Activated CD4-positive, alpha-beta T cell treated with anti-CD3 and anti-CD28 coated beads for 4 hours (primary cell): Measurements from ENCODE around the gene DPF3.
A peak's percentile ranks its signal among the peaks of the same experiment; 100 is the strongest.

Experiments used
- DNase-seq, 2 donors: peaks; one replicate each; pipeline ENCODE4 v3.0.0-alpha.2; 2020

The DPF3 gene

DNA sequence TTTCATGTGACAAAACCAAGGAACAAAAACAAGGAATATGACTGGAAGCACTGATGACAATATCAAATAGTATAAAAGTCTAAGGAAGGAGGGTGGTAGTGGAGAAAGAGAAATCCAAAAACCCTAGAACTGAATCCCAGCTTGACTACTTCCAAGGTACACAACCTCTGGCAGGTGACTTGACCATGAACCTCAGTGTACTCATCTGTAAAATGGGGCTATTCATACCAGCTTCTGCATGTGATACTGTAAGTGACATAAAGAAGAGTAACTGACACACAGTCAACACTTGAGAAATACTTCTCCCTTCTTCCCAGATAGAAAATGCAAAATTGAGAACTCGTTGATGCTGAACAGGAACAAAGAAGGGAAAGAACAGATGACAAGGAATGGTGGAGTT is 10.3 kb upstream of the DPF3 start:
- DNase-seq: no peak

- DNase-seq: no peak
These were observed 9.8 kb upstream of the DPF3 start for GRCh38 chr14:72903716-72904115.

DNA sequence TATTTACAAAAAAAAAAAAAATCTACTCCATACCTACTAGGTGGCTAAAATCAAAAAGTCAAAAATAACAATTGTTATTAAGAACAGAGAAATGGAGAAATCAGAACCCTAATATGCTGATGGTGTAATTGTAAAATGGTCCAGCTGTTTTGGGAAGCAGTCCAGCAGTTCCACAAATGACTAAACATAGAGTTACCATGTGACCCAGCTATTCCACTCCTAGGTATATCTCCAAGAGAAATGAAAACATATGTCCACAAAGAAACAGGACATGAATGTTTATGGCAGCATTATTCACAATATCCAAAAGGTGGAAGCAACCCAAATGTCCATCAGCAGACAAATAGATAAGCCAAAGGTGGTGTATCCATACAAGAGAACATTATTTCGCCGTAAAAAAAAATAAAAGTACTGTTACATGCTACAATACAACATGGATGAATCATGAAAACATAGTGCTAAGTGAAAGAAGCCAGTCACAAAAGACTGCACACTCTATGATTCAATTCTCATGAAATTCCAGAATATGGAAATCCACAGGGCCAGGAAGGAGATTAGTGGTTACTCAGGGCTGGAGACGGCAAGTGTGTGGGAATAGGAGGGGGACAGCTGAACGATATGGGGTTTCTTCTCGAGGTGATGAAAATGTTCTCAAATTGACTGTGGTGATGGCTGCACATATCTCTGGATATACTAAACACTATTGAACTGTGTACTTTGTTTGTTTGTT is 9.1 kb upstream of the DPF3 start:
- DNase-seq: no peak

GRCh38 chr14:72901361-72901760 is 7.5 kb upstream of the DPF3 start:
- no peak for DNase-seq

DNA sequence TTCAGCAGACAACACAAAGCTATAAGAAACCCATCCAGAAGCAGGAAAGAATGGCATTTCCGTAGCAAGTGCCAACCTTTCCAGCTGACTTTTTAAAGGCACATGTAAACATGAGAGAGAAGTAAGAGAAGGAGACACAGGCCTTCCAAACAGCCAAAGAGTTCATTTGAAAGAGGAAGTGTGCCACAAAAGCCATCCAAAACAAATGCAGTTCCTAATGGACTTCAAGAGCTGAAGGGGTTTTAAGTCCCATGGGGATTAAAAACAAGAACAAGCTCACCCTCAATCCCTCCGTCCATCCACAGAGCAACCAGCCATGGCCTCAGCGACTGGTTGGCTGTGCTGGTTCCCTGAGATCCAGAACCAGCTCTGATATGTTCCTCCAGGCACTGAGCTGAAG is 4.5 kb upstream of the DPF3 start:
- no peak for DNase-seq

GRCh38 chr14:72894623-72895378 is 900 bp upstream of the DPF3 start:
- DNase-seq: peak; percentile 7 to 9

- DNase-seq: no peak
These were observed 372 bp upstream of the DPF3 start for GRCh38 chr14:72894323-72894622.

DNA sequence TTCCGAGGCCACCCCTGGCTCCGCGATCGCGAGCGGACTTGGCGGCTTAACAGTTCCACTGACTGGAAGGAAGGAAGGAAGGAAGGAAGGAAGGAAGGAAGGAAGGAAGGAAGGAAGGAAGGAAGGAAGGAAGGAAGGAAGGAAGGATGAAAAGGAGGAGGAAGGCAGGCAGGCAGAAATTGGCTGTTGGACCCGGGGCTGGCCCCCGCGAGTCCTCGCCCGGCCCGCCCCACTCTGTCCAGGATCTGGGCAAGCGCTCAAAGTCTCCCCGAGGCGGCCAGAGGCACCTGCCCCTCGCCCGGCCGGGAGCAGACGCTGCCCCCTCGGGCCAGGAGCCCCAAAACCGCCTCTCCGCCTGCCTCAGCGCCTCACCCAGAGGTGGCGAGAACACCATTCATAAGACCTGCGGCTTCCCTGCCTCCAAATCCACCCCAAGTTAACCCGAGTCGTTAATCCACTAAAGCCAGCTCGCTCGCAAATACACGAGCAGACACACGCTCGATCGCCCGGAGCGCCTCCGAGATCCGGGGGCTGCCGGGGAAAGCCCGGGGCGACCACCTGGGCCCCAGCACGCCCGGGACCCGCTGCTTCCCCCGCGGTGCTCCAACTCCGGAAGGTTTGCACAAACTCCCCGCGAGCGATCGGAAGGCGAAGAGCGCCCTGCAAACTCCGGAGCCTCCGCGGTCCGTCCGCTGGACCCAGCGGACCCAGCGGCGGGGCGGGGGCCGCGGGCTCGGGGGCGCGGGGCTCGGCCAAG is 844 bp downstream of the DPF3 start:
- peak; percentile 14 to 19 for DNase-seq

GRCh38 chr14:72892103-72892878 is 1.6 kb downstream of the DPF3 start:
- DNase-seq: peak; percentile 12 to 18

DNA sequence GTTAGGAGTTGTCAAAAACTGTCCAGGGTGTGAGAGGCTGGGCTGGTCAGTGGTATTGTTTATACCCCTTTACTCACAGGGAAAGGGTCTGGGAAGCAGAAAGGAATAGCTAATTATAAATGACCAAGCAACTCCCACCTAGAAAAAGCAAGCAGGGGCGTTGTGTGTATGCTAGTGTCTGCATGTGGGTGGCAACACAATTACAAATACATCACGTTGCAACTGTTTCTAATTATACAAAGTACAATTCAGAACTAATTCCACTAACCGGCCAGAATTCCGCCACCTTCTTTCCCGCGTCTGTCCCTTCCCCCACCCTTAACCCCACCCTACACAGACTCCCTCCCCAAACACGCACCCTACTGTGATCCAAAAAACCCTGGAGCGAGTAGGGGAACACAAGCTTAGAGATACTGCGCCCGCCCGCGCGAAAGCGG is 2.2 kb downstream of the DPF3 start:
- DNase-seq: no peak

DNA sequence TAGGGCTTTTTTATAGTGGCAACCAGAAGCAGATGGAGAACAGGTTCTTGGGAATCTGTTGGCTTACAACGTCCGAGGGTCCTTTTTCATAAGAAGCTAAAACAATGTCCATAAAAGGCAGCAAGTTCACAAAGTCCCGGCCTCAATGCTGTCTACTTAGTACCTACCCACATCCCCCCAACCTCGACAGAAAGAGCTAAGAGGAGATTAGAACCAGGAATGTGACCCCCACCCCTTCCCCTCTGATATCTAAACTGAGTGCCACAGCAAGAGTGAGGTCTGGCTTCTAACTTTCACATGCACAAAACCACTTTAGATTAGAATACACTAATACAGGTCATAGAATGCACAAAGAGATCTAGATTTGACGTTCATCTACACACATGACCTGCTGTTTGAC is 4.5 kb downstream of the DPF3 start:
- DNase-seq: no peak

DNA sequence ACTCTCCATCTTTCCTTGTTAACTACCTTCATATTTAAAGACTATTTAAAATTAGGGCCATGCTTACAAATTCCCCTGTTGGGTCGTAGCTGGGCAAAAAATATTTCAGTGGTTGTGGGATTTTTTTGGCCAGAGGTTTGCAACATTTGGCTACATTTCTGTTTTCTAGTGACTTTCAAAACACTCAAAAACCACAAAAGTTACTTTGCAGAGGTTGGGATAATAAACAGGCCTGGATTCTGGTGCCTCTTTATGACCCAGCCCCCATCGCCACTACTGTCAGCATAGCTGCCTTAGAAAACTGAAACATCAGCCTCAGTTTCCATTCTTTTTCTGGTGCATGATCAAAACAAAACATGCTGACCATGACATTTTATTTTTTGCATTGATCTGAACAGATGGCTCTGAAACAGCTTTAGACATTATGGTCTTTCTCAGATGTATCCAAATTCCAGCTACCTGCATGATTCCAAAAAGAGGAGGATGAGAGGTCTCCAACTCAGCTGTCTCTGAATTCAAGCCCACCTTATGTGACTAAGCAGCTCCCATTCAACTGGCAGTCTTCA is 5.2 kb downstream of the DPF3 start:
- no peak for DNase-seq

DNA sequence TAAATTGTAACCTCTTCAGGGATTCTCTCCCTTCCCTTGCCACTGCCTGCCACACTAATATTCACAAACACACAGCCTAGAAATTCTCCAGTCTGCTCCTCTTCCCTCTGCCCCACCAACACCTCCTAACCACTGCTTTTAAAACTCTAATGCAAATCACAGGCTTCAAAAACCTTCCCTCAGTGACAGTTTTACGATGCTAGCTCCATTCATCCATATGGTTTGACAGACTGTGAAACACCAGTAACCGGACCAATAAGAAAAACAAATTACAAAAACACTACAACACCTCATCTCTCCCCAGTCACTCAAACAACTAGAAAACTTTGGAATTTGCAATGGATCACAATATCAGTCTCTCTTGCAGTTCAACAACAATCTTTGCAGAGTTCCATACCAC is 5.7 kb downstream of the DPF3 start:
- DNase-seq: no peak

GRCh38 chr14:72887514-72887913 is 6.4 kb downstream of the DPF3 start:
- DNase-seq: no peak

GRCh38 chr14:72884386-72884785 is 9.5 kb downstream of the DPF3 start:
- no peak for DNase-seq

DNA sequence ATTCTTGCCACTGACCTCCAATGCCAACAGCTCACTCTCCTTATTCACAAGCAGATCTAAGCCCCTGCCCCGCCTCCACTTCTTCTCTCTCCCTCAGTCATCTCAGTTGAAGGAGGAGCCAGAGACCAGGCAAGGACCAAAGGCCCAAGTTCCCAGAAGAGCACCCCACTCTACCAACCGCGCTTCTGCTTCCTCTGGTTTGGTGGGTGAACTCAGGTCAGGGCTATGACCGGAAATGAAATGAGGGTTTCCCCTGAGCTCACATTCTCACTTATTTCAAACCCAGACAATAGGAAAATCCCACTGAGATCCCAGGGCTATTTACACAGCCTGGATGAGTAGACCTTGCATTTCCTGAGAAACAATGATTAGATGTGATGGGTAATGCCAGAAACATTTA is 9.9 kb downstream of the DPF3 start:
- DNase-seq: no peak

DNA sequence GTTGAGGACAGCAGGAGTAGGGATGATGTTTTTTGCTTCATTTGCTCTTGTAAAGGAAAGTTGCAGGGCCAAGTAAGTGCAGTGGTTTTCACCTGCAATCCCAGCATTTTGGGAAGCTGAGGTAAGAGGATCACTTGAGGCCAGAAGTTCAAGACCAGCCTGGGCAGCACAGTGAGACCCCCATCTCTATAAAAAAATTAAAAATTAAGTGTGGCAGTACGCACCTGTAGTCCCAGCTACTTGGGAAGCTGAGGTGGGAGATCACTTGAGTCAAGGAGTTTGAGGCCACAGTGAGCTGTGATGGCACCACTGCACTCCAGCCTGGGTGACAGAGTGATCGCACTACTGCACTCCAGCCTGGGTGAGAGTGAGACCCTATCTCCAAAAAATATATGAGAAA is 10.8 kb downstream of the DPF3 start:
- no peak for DNase-seq

DNA sequence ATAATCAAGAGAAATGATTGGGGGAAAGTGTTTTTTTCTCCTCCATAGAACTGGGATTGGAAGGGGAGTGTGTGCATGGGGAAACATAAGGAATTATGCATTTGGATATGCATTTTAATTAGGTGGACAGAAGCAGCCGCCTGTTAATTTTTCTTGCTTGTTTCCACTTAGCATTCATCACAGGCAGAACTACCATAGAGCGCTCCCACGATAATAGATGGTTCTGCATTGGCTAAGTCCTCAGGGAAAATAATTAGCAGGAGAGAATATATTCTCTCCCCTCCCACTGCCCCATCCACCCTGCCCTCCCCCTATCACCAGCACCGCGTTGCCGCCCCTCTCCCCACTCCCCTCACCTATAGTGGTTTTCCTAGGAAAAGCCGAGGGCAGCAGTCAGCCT is 11.4 kb downstream of the DPF3 start:
- DNase-seq: no peak

DNA sequence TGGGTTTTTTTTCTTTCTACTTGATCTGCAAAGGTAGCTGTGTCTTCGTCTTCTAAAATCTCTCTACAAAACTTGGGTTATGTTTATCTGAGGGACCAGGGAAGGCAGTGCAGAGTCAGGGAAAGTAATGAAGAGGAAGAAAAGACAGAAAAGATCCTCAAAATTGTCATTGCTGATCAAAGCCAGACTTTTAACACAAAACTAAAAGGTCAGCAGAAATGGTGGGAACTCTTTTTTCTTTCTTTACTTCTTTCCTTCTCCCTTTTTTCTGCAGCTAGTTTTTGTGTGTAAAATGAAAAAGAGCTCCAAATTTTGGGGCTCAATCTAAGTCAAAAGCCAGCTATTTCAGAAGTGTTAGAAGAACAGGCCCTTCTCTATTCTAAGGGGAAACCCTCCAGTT is 11.9 kb downstream of the DPF3 start:
- no peak for DNase-seq

DNA sequence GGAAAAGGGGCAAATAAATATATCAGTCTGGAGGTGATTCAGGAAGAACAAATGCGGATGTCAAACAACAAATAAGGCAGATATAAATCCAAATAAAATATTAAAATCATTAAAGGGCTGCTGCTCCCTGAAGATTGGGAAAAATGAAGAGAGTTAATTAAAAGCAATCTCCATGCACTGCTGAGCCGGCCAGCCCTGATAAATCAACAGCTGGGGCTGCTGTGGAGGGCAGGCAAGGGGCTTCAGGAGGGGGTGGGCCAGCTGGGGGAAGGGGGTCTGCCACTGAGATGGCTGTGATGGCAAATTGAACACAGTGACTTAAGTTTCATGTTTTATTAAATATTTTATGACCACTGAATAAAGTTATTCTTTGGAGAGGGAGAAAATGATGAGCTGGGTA is 12.4 kb downstream of the DPF3 start:
- DNase-seq: no peak

DNA sequence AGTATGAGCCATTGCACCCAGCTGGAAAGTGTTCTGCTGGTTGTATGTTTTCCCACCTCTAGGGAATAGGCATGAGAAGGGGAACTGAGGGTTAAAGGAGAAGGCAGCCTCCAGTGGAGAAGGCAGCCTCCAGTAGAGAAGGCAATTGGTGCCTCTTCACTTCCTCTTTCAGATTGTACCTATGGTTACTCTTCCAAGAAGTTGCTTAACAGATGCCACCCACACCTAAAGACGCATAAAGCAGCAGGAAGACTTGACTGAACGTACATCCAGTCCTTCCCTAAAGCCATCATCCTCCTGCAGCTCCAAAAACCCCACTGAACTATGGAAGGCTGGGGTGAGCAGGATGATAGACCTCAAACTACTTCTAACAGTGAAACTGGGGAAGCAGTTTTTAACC is 13.1 kb downstream of the DPF3 start:
- DNase-seq: no peak

- no peak for DNase-seq
These were observed 13.7 kb downstream of the DPF3 start for GRCh38 chr14:72880164-72880563.

GRCh38 chr14:72879431-72879830 is 14.5 kb downstream of the DPF3 start:
- no peak for DNase-seq
